SK-N-MC (cell line): ENCODE measurements around the gene USP32.
A peak's percentile ranks its signal among the peaks of the same experiment; 100 is the strongest.
"Not testable (repeated sequence)": the region's sequence is repeated elsewhere in the genome, so short reads cannot be mapped to it uniquely, and the experiment has no call there.

Experiments
- DNase-seq: peaks from one replicate; pipeline ENCODE4 v3.0.0-alpha.2; 2011; ENCODE audit warnings: low read depth, low spot score
- H3K27ac ChIP-seq: fragments of 200-600 bp; sonication (generic); 2 replicates; pipeline ENCODE4 v1.5.1; 2016; ENCODE audit warnings: mixed run types
- H3K36me3 ChIP-seq: fragments of 200-600 bp; sonication (generic); 2 replicates; pipeline ENCODE4 v1.6.1; 2017; ENCODE audit warnings: antibody characterized with exemption, low read length, mixed read lengths; ENCODE audit not compliant: insufficient read depth
- H3K4me3 ChIP-seq: fragments of 200-600 bp; sonication (generic); 2 replicates; pipeline ENCODE4 v1.5.1; 2016
- H3K9ac ChIP-seq: fragments of 200-600 bp; sonication (generic); 2 replicates; pipeline ENCODE4 v1.8.0; 2017; ENCODE audit warnings: mixed run types, mixed read lengths; ENCODE audit not compliant: insufficient read length
- H3K9me3 ChIP-seq: fragments of 200-600 bp; sonication (generic); 2 replicates; pipeline ENCODE4 v1.6.1; 2017; ENCODE audit warnings: low read depth, mild to moderate bottlenecking, antibody characterized with exemption, low read length, moderate library complexity, mixed read lengths
- EZH2 ChIP-seq: fragments of 200-600 bp; sonication (generic); IDR thresholded peaks from one replicate; pipeline ENCODE4 v1.6.1; 2017; ENCODE audit warnings: antibody characterized with exemption
- FOXP2 ChIP-seq: optimal IDR thresholded peaks from 2 replicates; pipeline ENCODE3; 2011; ENCODE audit warnings: mild to moderate bottlenecking, moderate library complexity; ENCODE audit not compliant: insufficient read depth; ENCODE audit errors: extremely low read length, control extremely low read depth
- POLR2AphosphoS5 ChIP-seq: IDR thresholded peaks from 2 replicates; pipeline ENCODE4 v1.6.1; 2012; ENCODE audit warnings: mild to moderate bottlenecking, low read depth, low read length, borderline replicate concordance

USP32 gene

GRCh38 chr17:60386147-60387058 lies 5.5 kb downstream of the USP32 start:
- no peak for TF ChIP-seq POLR2AphosphoS5
- no peak for TF ChIP-seq EZH2
- TF ChIP-seq FOXP2: no peak
- no peaks in the 10 kb centered on the region for H3K36me3 ChIP-seq
- H3K9me3 ChIP-seq: no peaks in the 10 kb centered on the region
- H3K4me3 ChIP-seq: no peak overlapping the region
- peak overlapping the region; percentile 21 for H3K9ac ChIP-seq
- H3K27ac ChIP-seq: no peak overlapping the region
- DNase-seq: no peak

GRCh38 chr17:60384921-60385320 lies 7.0 kb downstream of the USP32 start:
- not testable (repeated sequence) for H3K9me3 ChIP-seq, H3K27ac ChIP-seq, H3K4me3 ChIP-seq, DNase-seq, H3K36me3 ChIP-seq, H3K9ac ChIP-seq

GRCh38 chr17:60383379-60383778 lies 8.6 kb downstream of the USP32 start:
- DNase-seq: no peak
- H3K9me3 ChIP-seq: no peaks in the 10 kb centered on the region
- TF ChIP-seq EZH2: no peak
- TF ChIP-seq POLR2AphosphoS5: no peak
- TF ChIP-seq FOXP2: no peak

GRCh38 chr17:60381958-60382357 lies 10.0 kb downstream of the USP32 start:
- no peak for DNase-seq

More at GRCh38 chr17:60383379-60383778, 8.6 kb downstream of the USP32 start:
- Histone ChIP-seq H3K27ac (no peak overlapping the region), H3K4me3 (no peak overlapping the region), H3K9ac (no peak overlapping the region), H3K36me3 (no peaks in the 10 kb centered on the region)

GRCh38 chr17:60379461-60379860 lies 12.5 kb downstream of the USP32 start:
- H3K36me3 ChIP-seq, H3K9me3 ChIP-seq, DNase-seq, H3K27ac ChIP-seq, H3K9ac ChIP-seq, H3K4me3 ChIP-seq: not testable (repeated sequence)

More at GRCh38 chr17:60381958-60382357, 10.0 kb downstream of the USP32 start:
- no peak overlapping the region for H3K4me3 ChIP-seq
- H3K27ac ChIP-seq: no peak overlapping the region
- H3K9me3 ChIP-seq: no peaks in the 10 kb centered on the region
- no peaks in the 10 kb centered on the region for H3K36me3 ChIP-seq
- TF ChIP-seq FOXP2 (no peak), POLR2AphosphoS5 (no peak), EZH2 (no peak)
- no peak overlapping the region for H3K9ac ChIP-seq

- H3K27ac ChIP-seq, H3K9me3 ChIP-seq, H3K9ac ChIP-seq, H3K4me3 ChIP-seq, H3K36me3 ChIP-seq, DNase-seq: not testable (repeated sequence)
Observed at GRCh38 chr17:60378187-60378586, 13.7 kb downstream of the USP32 start.

- no peaks in the 10 kb centered on the region for H3K9me3 ChIP-seq
- no peak for DNase-seq
- TF ChIP-seq EZH2: no peak
- no peak for TF ChIP-seq POLR2AphosphoS5
- TF ChIP-seq FOXP2: no peak
- H3K27ac ChIP-seq: no peak overlapping the region
- no peaks in the 10 kb centered on the region for H3K36me3 ChIP-seq
- no peak overlapping the region for H3K4me3 ChIP-seq
- H3K9ac ChIP-seq: no peak overlapping the region
Observed at GRCh38 chr17:60372790-60373483, 19.0 kb downstream of the USP32 start.

GRCh38 chr17:60371818-60372510 lies 20.0 kb downstream of the USP32 start:
- TF ChIP-seq POLR2AphosphoS5 (no peak), FOXP2 (no peak), EZH2 (no peak)
- Histone ChIP-seq H3K9me3 (no peaks in the 10 kb centered on the region), H3K27ac (0 out of 2 replicates have a peak overlapping the region, but pooled peaks have one; percentile 13), H3K9ac (no peak overlapping the region), H3K36me3 (no peaks in the 10 kb centered on the region), H3K4me3 (no peak overlapping the region)
- DNase-seq: no peak
